GM23248 (cell line): Measurements from ENCODE around the gene SLC34A1. TPM values are rescaled to one million over a fixed set of nuclear protein-coding genes. Genes with fewer than 3 reads are reported as not detected.

Source experiments
- DNase-seq: peaks from one replicate; pipeline ENCODE4 v3.0.0-alpha.2; 2015
- H2AFZ ChIP-seq: fragments of 200-600 bp; sonication (generic); 2 replicates; pipeline ENCODE4 v1.6.1; 2016; ENCODE audit warnings: antibody characterized with exemption
- H3F3A ChIP-seq: fragments of 200-600 bp; sonication (generic); 2 replicates; pipeline ENCODE4 v1.6.1; 2016; ENCODE audit warnings: mild to moderate bottlenecking, antibody characterized with exemption, mixed run types; ENCODE audit not compliant: insufficient read depth
- H3K27ac ChIP-seq: fragments of 200-600 bp; sonication (generic); 2 replicates; pipeline ENCODE4 v1.5.1; 2016; ENCODE audit warnings: mild to moderate bottlenecking
- H3K27me3 ChIP-seq: fragments of 200-600 bp; sonication (generic); replicated peaks from 2 replicates; pipeline ENCODE4 v1.6.1; 2016; ENCODE audit warnings: mild to moderate bottlenecking; ENCODE audit not compliant: insufficient read depth
- H3K36me3 ChIP-seq: fragments of 200-600 bp; sonication (generic); 2 replicates; pipeline ENCODE4 v1.6.1; 2016; ENCODE audit warnings: low read depth, mild to moderate bottlenecking
- H3K4me1 ChIP-seq: fragments of 200-600 bp; sonication (generic); 2 replicates; pipeline ENCODE4 v1.6.1; 2016; ENCODE audit warnings: mild to moderate bottlenecking; ENCODE audit not compliant: insufficient read depth
- H3K4me2 ChIP-seq: fragments of 200-600 bp; sonication (generic); one replicate; pipeline ENCODE4 v1.6.1; 2016; ENCODE audit warnings: mild to moderate bottlenecking; ENCODE audit not compliant: unreplicated experiment
- H3K4me3 ChIP-seq: fragments of 200-600 bp; sonication (generic); 2 replicates; pipeline ENCODE4 v1.5.1; 2016; ENCODE audit warnings: mild to moderate bottlenecking
- H3K79me2 ChIP-seq: fragments of 200-600 bp; sonication (generic); 2 replicates; pipeline ENCODE4 v1.6.1; 2016; ENCODE audit warnings: mild to moderate bottlenecking; ENCODE audit not compliant: insufficient read depth
- H3K9ac ChIP-seq: fragments of 200-600 bp; sonication (generic); 2 replicates; pipeline ENCODE4 v1.6.1; 2016; ENCODE audit warnings: mild to moderate bottlenecking
- H3K9me2 ChIP-seq: fragments of 200-600 bp; sonication (generic); 2 replicates; pipeline ENCODE4 v1.6.1; 2016; ENCODE audit warnings: mixed run types, mild to moderate bottlenecking, moderate library complexity; ENCODE audit not compliant: insufficient read depth
- H3K9me3 ChIP-seq: fragments of 200-600 bp; sonication (generic); one replicate; pipeline ENCODE4 v1.6.1; 2017; ENCODE audit warnings: low read depth
- H4K20me1 ChIP-seq: fragments of 200-600 bp; sonication (generic); 2 replicates; pipeline ENCODE4 v1.6.0; 2016; ENCODE audit not compliant: insufficient read depth
- EZH2 ChIP-seq: fragments of 200-600 bp; sonication (generic); IDR thresholded peaks from 2 replicates; pipeline ENCODE4 v1.6.1; 2018; ENCODE audit warnings: antibody characterized with exemption, mild to moderate bottlenecking; ENCODE audit not compliant: insufficient read depth, poor library complexity, severe bottlenecking
- EZH2phosphoT487 ChIP-seq: fragments of 200-600 bp; sonication (generic); IDR thresholded peaks from 2 replicates; pipeline ENCODE4 v1.6.1; 2018; ENCODE audit warnings: antibody characterized with exemption, moderate library complexity, mild to moderate bottlenecking, low read depth; ENCODE audit not compliant: insufficient read depth
- WGBS, 2 experiments: methylation state at CpG; one replicate each; pipeline ENCODE4 v1.1.6; 2015 to 2017; ENCODE audit warnings: low lambda C conversion rate in 2 of 2, low coverage in 1 of 2; ENCODE audit errors: missing lambda C conversion rate in 2 of 2; 5-methylcytosine and 5-hydroxymethylcytosine counted together
- in situ Hi-C: fragments of 300-500 bp; cut with MboI; formaldehyde crosslinking; loops from 2 replicates; pipeline ENCODE4 v1.15.0; 2020
- polyA plus RNA-seq: library from polyadenylated mRNA; unstranded; fragments of >200 nt; fragmentation: Nextera tagmentation; extraction: Ambion mirVana; gene quantifications from 2 replicates; pipeline ENCODE4 v1.2.1, GENCODE V29; 2016
- total RNA-seq: library from RNA; depleted of rRNA; stranded (reverse); fragments of >200 nt; shearing (Covaris generic); gene quantifications from 2 replicates; pipeline ENCODE4 v1.2.3, GENCODE V29; 2014

The SLC34A1 gene
- total and polyA plus RNA-seq, 2 experiments from 2014 or later = not detected

GRCh38 chr5:177393206-177393765 is 9.1 kb downstream of the SLC34A1 start:
- peaks cover 19% of the 10 kb centered on the region for H3F3A ChIP-seq
- H3K9ac ChIP-seq = no peak overlapping the region
- no peaks in the 10 kb centered on the region for H3K79me2 ChIP-seq
- no peak for TF ChIP-seq EZH2phosphoT487
- no peak overlapping the region for H3K4me2 ChIP-seq
- H3K27ac ChIP-seq = no peak overlapping the region
- H3K36me3 ChIP-seq = no peaks in the 10 kb centered on the region
- no peak overlapping the region for H3K4me3 ChIP-seq
- 0 out of 2 replicates have a peak, but pooled peaks cover 4% of the 10 kb centered on the region for H3K27me3 ChIP-seq
- no peak for DNase-seq
- H3K4me1 ChIP-seq = peaks cover 15% of the 10 kb centered on the region
- H3K9me2 ChIP-seq = no peaks in the 10 kb centered on the region
- in situ Hi-C loops = loop anchor here (10.0 kb wide), 1 partner anchor 62 kb away; no protein-coding TSS in a partner anchor
- H2AFZ ChIP-seq = no peak overlapping the region
- WGBS, 2 experiments = 73 to 96% methylated on average over 1 of the region's 1 CpG
- no peaks in the 10 kb centered on the region for H3K9me3 ChIP-seq
- no peaks in the 10 kb centered on the region for H4K20me1 ChIP-seq

DNA sequence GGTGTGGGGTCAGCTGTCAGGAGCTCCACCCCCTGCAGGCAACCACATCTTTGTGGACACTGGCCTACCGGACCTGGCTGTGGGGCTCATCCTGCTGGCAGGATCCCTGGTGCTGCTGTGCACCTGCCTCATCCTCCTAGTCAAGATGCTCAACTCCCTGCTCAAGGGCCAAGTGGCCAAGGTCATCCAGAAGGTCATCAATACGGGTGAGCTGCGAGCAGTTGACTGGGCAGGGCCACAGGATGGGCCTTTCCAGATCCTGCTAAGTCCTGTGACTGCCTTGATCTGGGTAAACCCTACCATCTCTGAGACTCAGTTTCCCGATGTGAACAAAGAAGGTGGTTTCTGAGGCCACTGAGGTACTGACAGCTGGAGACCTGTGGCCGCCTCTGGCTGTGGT is 9.8 kb downstream of the SLC34A1 start:
- Histone ChIP-seq H3K4me1 (peaks cover 11% of the 10 kb centered on the region), H3K27me3 (0 out of 2 replicates have a peak, but pooled peaks cover 10% of the 10 kb centered on the region), H3K27ac (no peak overlapping the region), H2AFZ (no peak overlapping the region), H3K79me2 (no peaks in the 10 kb centered on the region), H3K36me3 (no peaks in the 10 kb centered on the region), H3K9me3 (no peaks in the 10 kb centered on the region), H3K4me3 (no peak overlapping the region), H3K4me2 (no peak overlapping the region), H3K9me2 (no peaks in the 10 kb centered on the region), H3K9ac (no peak overlapping the region), H4K20me1 (no peaks in the 10 kb centered on the region), H3F3A (peaks cover 12% of the 10 kb centered on the region)
- TF ChIP-seq EZH2phosphoT487 = no peak
- no peak for TF ChIP-seq EZH2
- 51 to 71% methylated on average over 5 of the region's 5 CpGs for WGBS, 2 experiments
- in situ Hi-C loops = loop anchor here (10.0 kb wide), 1 partner anchor 61 kb away; no protein-coding TSS in a partner anchor
- DNase-seq = no peak

DNA sequence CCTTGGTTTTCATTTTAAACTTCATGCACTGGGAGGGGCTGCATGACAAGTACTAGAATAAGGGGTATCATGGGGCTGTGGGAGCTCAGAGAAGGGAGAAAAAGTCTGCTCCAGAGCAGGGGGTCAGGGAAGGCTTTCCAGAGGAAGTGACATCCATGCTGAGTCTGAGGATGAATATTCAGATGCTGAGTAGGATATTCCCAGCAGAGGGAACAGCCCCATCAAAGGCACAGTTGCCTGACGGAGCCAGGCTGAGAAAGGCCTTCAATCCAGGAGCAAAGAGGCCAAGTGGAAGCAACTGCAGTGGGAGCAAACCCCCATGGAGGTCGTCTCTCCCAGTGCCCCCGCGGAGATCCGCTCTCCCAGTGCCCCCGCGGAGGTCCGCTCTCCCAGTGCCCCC is 11.8 kb downstream of the SLC34A1 start:
- Histone ChIP-seq H3K9ac (no peak overlapping the region), H3K4me3 (no peak overlapping the region), H3K27ac (no peak overlapping the region), H3K9me3 (no peaks in the 10 kb centered on the region), H3K9me2 (no peaks in the 10 kb centered on the region), H3K27me3 (peaks cover 29% of the 10 kb centered on the region), H3K4me2 (no peak overlapping the region), H3K36me3 (no peaks in the 10 kb centered on the region), H3K4me1 (no peaks in the 10 kb centered on the region), H3K79me2 (no peaks in the 10 kb centered on the region), H2AFZ (no peak overlapping the region), H3F3A (no peaks in the 10 kb centered on the region), H4K20me1 (no peaks in the 10 kb centered on the region)
- DNase-seq = no peak
- 30 to 52% methylated on average over 5 to 6 of the region's 8 CpGs for WGBS, 2 experiments
- TF ChIP-seq EZH2 (no peak), EZH2phosphoT487 (no peak)
- in situ Hi-C loops = loop anchor here (10.0 kb wide), 1 partner anchor 59 kb away; no protein-coding TSS in a partner anchor

GRCh38 chr5:177396807-177397206 is 12.6 kb downstream of the SLC34A1 start:
- WGBS, 2 experiments = 70 to 78% methylated on average over 8 to 10 of the region's 10 CpGs
- H3K79me2 ChIP-seq = no peaks in the 10 kb centered on the region
- H4K20me1 ChIP-seq = no peaks in the 10 kb centered on the region
- in situ Hi-C loops = loop anchor here (10.0 kb wide), 1 partner anchor 58 kb away; no protein-coding TSS in a partner anchor
- no peak overlapping the region for H2AFZ ChIP-seq
- H3F3A ChIP-seq = peaks cover 5% of the 10 kb centered on the region; the same call in 1 of the 2 replicates
- no peak for TF ChIP-seq EZH2
- TF ChIP-seq EZH2phosphoT487 = no peak
- no peak overlapping the region for H3K4me3 ChIP-seq
- no peaks in the 10 kb centered on the region for H3K4me1 ChIP-seq
- H3K9me3 ChIP-seq = no peaks in the 10 kb centered on the region
- no peak for DNase-seq
- peaks cover 36% of the 10 kb centered on the region for H3K27me3 ChIP-seq
- no peak overlapping the region for H3K9ac ChIP-seq
- no peak overlapping the region for H3K4me2 ChIP-seq
- no peaks in the 10 kb centered on the region for H3K9me2 ChIP-seq
- no peak overlapping the region for H3K27ac ChIP-seq
- no peaks in the 10 kb centered on the region for H3K36me3 ChIP-seq
